Measurements from ENCODE around the gene ADAT3. TPM values are rescaled to one million over a fixed set of nuclear protein-coding genes. Genes with fewer than 3 reads are reported as not detected.
A peak's percentile ranks its signal among the peaks of the same experiment; 100 is the strongest.
"Not testable (repeated sequence)": the region's sequence is repeated elsewhere in the genome, so short reads cannot be mapped to it uniquely, and the experiment has no call there.

The ADAT3 gene
- polyA plus RNA-seq, 3 donors from 2014 or later = 2.1 to 10.0 (median 4.3) TPM

GRCh38 chr19:1873524-1874473, 31.4 kb upstream of the ADAT3 start:
- peaks cover 20 to 27% (median 25%) of the 10 kb centered on the region in 3 donors for H3K27me3 Mint-ChIP-seq (ENCODE audit: low read depth in 3 of 3)
- H3K4me3 Mint-ChIP-seq = peak overlapping the region; percentile 93 to 97 (median 96)
- H3K9me3 Mint-ChIP-seq = no peaks in the 10 kb centered on the region

GRCh38 chr19:1874554-1875185, 30.5 kb upstream of the ADAT3 start:
- peak overlapping the region; percentile 97 to 100 (median 98) for H3K27ac Mint-ChIP-seq
- H3K4me1 Mint-ChIP-seq = peaks cover 24 to 38% of the 10 kb centered on the region in 2 donors
- peaks cover 20 to 27% (median 25%) of the 10 kb centered on the region in 3 donors for H3K27me3 Mint-ChIP-seq (ENCODE audit: low read depth in 3 of 3)
- peaks cover 0 to 2% (median 0%) of the 10 kb centered on the region in 3 donors for H3K36me3 Mint-ChIP-seq
- no peaks in the 10 kb centered on the region for H3K9me3 Mint-ChIP-seq
- DNase-seq = peak; percentile 73 to 79 (median 78)
- peak overlapping the region; percentile 93 to 97 (median 96) for H3K4me3 Mint-ChIP-seq

More at GRCh38 chr19:1873524-1874473, 31.4 kb upstream of the ADAT3 start:
- peaks cover 0 to 2% (median 0%) of the 10 kb centered on the region in 3 donors for H3K36me3 Mint-ChIP-seq
- peak overlapping the region; percentile 97 to 100 (median 98) for H3K27ac Mint-ChIP-seq
- no peak for DNase-seq
- peaks cover 28 to 40% of the 10 kb centered on the region in 2 donors for H3K4me1 Mint-ChIP-seq

- not testable (repeated sequence) for DNase-seq, H3K36me3 Mint-ChIP-seq, H3K9me3 Mint-ChIP-seq
- H3K4me3 Mint-ChIP-seq = peak overlapping the region; percentile 93 to 97 (median 96)
- H3K27me3 Mint-ChIP-seq (ENCODE audit: low read depth in 3 of 3) = peaks cover 20 to 27% (median 25%) of the 10 kb centered on the region in 3 donors
- peak overlapping the region; percentile 97 to 100 (median 98) for H3K27ac Mint-ChIP-seq
- H3K4me1 Mint-ChIP-seq = peaks cover 24 to 43% of the 10 kb centered on the region in 2 donors
These were observed 29.9 kb upstream of the ADAT3 start for GRCh38 chr19:1875265-1875645.

GRCh38 chr19:1875646-1876495, 29.3 kb upstream of the ADAT3 start:
- H3K36me3 Mint-ChIP-seq = peaks cover 0 to 2% (median 0%) of the 10 kb centered on the region in 3 donors
- peaks cover 24 to 44% of the 10 kb centered on the region in 2 donors for H3K4me1 Mint-ChIP-seq
- H3K9me3 Mint-ChIP-seq = no peaks in the 10 kb centered on the region
- peak; percentile 92 to 95 (median 94) for DNase-seq
- H3K27ac Mint-ChIP-seq = peak overlapping the region; percentile 97 to 100 (median 98)
- peaks cover 20 to 27% (median 26%) of the 10 kb centered on the region in 3 donors for H3K27me3 Mint-ChIP-seq (ENCODE audit: low read depth in 3 of 3)
- H3K4me3 Mint-ChIP-seq = peak overlapping the region; percentile 93 to 97 (median 96)

- H3K27ac Mint-ChIP-seq = peak overlapping the region; percentile 97 to 100 (median 98)
- not testable (repeated sequence) for H3K9me3 Mint-ChIP-seq, H3K36me3 Mint-ChIP-seq, DNase-seq
- peaks cover 24 to 45% of the 10 kb centered on the region in 2 donors for H3K4me1 Mint-ChIP-seq
- peaks cover 20 to 27% (median 26%) of the 10 kb centered on the region in 3 donors for H3K27me3 Mint-ChIP-seq (ENCODE audit: low read depth in 3 of 3)
- H3K4me3 Mint-ChIP-seq = peak overlapping the region; percentile 93 to 97 (median 96)
These were observed 28.5 kb upstream of the ADAT3 start for GRCh38 chr19:1876496-1877279.

- peaks cover 24 to 31% (median 26%) of the 10 kb centered on the region in 3 donors for H3K27me3 Mint-ChIP-seq (ENCODE audit: low read depth in 3 of 3)
- peaks cover 28 to 49% of the 10 kb centered on the region in 2 donors for H3K4me1 Mint-ChIP-seq
- not testable (repeated sequence) for H3K27ac Mint-ChIP-seq, DNase-seq, H3K36me3 Mint-ChIP-seq, H3K9me3 Mint-ChIP-seq, H3K4me3 Mint-ChIP-seq
These were observed 27.9 kb upstream of the ADAT3 start for GRCh38 chr19:1877280-1877660.

- H3K27me3 Mint-ChIP-seq (ENCODE audit: low read depth in 3 of 3) = peaks cover 37 to 44% (median 39%) of the 10 kb centered on the region in 3 donors
- not testable (repeated sequence) for H3K9me3 Mint-ChIP-seq, DNase-seq
- H3K27ac Mint-ChIP-seq = peak overlapping the region in 4 of 6 donors; percentile 30 to 71 (median 44)
- H3K4me1 Mint-ChIP-seq = peaks cover 41 to 56% of the 10 kb centered on the region in 2 donors
- peak overlapping the region in 2 of 5 donors; percentile 24 to 41 for H3K4me3 Mint-ChIP-seq
- peaks cover 10 to 13% (median 10%) of the 10 kb centered on the region in 3 donors for H3K36me3 Mint-ChIP-seq
These were observed 26.6 kb upstream of the ADAT3 start for GRCh38 chr19:1878583-1878982.

- Mint-ChIP-seq H3K4me1 (peaks cover 38 to 50% of the 10 kb centered on the region in 2 donors), H3K27ac (peak overlapping the region; percentile 44 to 84 (median 76)), H3K4me3 (peak overlapping the region; percentile 35 to 66 (median 57)), H3K27me3 (ENCODE audit: low read depth in 3 of 3) (peaks cover 43 to 52% (median 44%) of the 10 kb centered on the region in 3 donors), H3K36me3 (peaks cover 18 to 23% (median 21%) of the 10 kb centered on the region in 3 donors)
- not testable (repeated sequence) for H3K9me3 Mint-ChIP-seq, DNase-seq
These were observed 25.2 kb upstream of the ADAT3 start for GRCh38 chr19:1879982-1880381.

- peaks cover 0 to 7% (median 3%) of the 10 kb centered on the region in 6 donors for H3K9me3 Mint-ChIP-seq
- H3K4me1 Mint-ChIP-seq = peaks cover 34 to 50% of the 10 kb centered on the region in 2 donors
- H3K36me3 Mint-ChIP-seq = peaks cover 18 to 23% (median 21%) of the 10 kb centered on the region in 3 donors
- peak overlapping the region; percentile 35 to 62 (median 52) for H3K4me3 Mint-ChIP-seq
- H3K27me3 Mint-ChIP-seq (ENCODE audit: low read depth in 3 of 3) = peaks cover 35 to 51% (median 42%) of the 10 kb centered on the region in 3 donors
- DNase-seq = no peak
- H3K27ac Mint-ChIP-seq = peak overlapping the region; percentile 44 to 84 (median 76)
These were observed 24.4 kb upstream of the ADAT3 start for GRCh38 chr19:1880611-1881392.

GRCh38 chr19:1881393-1882088, 23.7 kb upstream of the ADAT3 start:
- Mint-ChIP-seq H3K36me3 (peaks cover 18 to 23% (median 21%) of the 10 kb centered on the region in 3 donors), H3K27me3 (ENCODE audit: low read depth in 3 of 3) (peaks cover 29 to 46% (median 35%) of the 10 kb centered on the region in 3 donors), H3K4me1 (peaks cover 28 to 46% of the 10 kb centered on the region in 2 donors), H3K4me3 (peak overlapping the region; percentile 98 to 100 (median 98)), H3K27ac (peak overlapping the region; percentile 99 to 100 (median 100))
- not testable (repeated sequence) for H3K9me3 Mint-ChIP-seq
- peak in 2 of 3 donors; percentile 45 to 46 for DNase-seq

Data from immature natural killer cell (primary cell).